T-helper 1 cell treated with Interleukin-12 subunit alpha and Interleukin-12 subunit beta and Interleukin-4 antibody, amounts not matched to agents 30 μg/mL and 1 μg/mL, for 36 hours (primary cell): Measurements from ENCODE around the gene PAQR5.

Experiments
- H3K27ac Mint-ChIP-seq: one replicate; pipeline ENCODE4 v1.8.0; 2021; ENCODE audit warnings: mild to moderate bottlenecking, mixed read lengths
- H3K27me3 Mint-ChIP-seq: one replicate; pipeline ENCODE4 v1.8.0; 2021; ENCODE audit warnings: low read depth, mixed read lengths
- H3K36me3 Mint-ChIP-seq: one replicate; pipeline ENCODE4 v1.8.0; 2021; ENCODE audit warnings: low read depth, mixed read lengths
- H3K4me1 Mint-ChIP-seq: one replicate; pipeline ENCODE4 v1.8.0; 2021; ENCODE audit warnings: low read depth, mixed read lengths
- H3K4me3 Mint-ChIP-seq: one replicate; pipeline ENCODE4 v1.8.0; 2021; ENCODE audit warnings: mild to moderate bottlenecking, moderate library complexity, mixed read lengths
- H3K9me3 Mint-ChIP-seq: one replicate; pipeline ENCODE4 v1.8.0; 2021; ENCODE audit warnings: mixed read lengths

The PAQR5 gene

GRCh38 chr15:69298697-69299441 lies at the start of gene PAQR5:
PAQR5 (plus strand) TSS chr15:69298912; CDS start chr15:69360081, 61,169 bp downstream.
- Mint-ChIP-seq H3K27me3 (peaks cover 61% of the 10 kb centered on the region), H3K36me3 (no peaks in the 10 kb centered on the region), H3K27ac (no peak within 1 kb of the TSS), H3K4me3 (no peak within 1 kb of the TSS), H3K9me3 (no peaks in the 10 kb centered on the region), H3K4me1 (no peaks in the 10 kb centered on the region)

- H3K4me1 Mint-ChIP-seq = no peaks in the 10 kb centered on the region
- H3K27me3 Mint-ChIP-seq = peaks cover 4% of the 10 kb centered on the region
- peaks cover 1% of the 10 kb centered on the region for H3K36me3 Mint-ChIP-seq
- H3K27ac Mint-ChIP-seq = no peak overlapping the region
- no peak overlapping the region for H3K4me3 Mint-ChIP-seq
- H3K9me3 Mint-ChIP-seq = no peaks in the 10 kb centered on the region
These were observed 45.6 kb upstream of the PAQR5 start for GRCh38 chr15:69253156-69253555.

- H3K36me3 Mint-ChIP-seq = no peaks in the 10 kb centered on the region
- no peaks in the 10 kb centered on the region for H3K9me3 Mint-ChIP-seq
- no peak overlapping the region for H3K4me3 Mint-ChIP-seq
- H3K27ac Mint-ChIP-seq = no peak overlapping the region
- no peaks in the 10 kb centered on the region for H3K27me3 Mint-ChIP-seq
- H3K4me1 Mint-ChIP-seq = no peaks in the 10 kb centered on the region
These were observed 33.3 kb upstream of the PAQR5 start for GRCh38 chr15:69265347-69265955.

GRCh38 chr15:69271217-69271616 lies 27.5 kb upstream of the PAQR5 start:
- no peaks in the 10 kb centered on the region for H3K36me3 Mint-ChIP-seq
- H3K4me1 Mint-ChIP-seq = no peaks in the 10 kb centered on the region
- no peak overlapping the region for H3K27ac Mint-ChIP-seq
- no peaks in the 10 kb centered on the region for H3K9me3 Mint-ChIP-seq
- H3K4me3 Mint-ChIP-seq = no peak overlapping the region
- peaks cover 7% of the 10 kb centered on the region for H3K27me3 Mint-ChIP-seq

GRCh38 chr15:69272139-69272538 lies 26.6 kb upstream of the PAQR5 start:
- H3K36me3 Mint-ChIP-seq = no peaks in the 10 kb centered on the region
- no peak overlapping the region for H3K4me3 Mint-ChIP-seq
- peaks cover 12% of the 10 kb centered on the region for H3K27me3 Mint-ChIP-seq
- H3K27ac Mint-ChIP-seq = no peak overlapping the region
- no peaks in the 10 kb centered on the region for H3K9me3 Mint-ChIP-seq
- no peaks in the 10 kb centered on the region for H3K4me1 Mint-ChIP-seq

GRCh38 chr15:69272891-69273290 lies 25.8 kb upstream of the PAQR5 start:
- peaks cover 12% of the 10 kb centered on the region for H3K27me3 Mint-ChIP-seq
- H3K9me3 Mint-ChIP-seq = no peaks in the 10 kb centered on the region
- no peaks in the 10 kb centered on the region for H3K36me3 Mint-ChIP-seq
- H3K4me1 Mint-ChIP-seq = no peaks in the 10 kb centered on the region
- H3K4me3 Mint-ChIP-seq = no peak overlapping the region
- no peak overlapping the region for H3K27ac Mint-ChIP-seq

GRCh38 chr15:69275074-69275670 lies 23.5 kb upstream of the PAQR5 start:
- Mint-ChIP-seq H3K9me3 (no peaks in the 10 kb centered on the region), H3K27ac (no peak overlapping the region), H3K4me3 (no peak overlapping the region), H3K4me1 (no peaks in the 10 kb centered on the region), H3K36me3 (no peaks in the 10 kb centered on the region), H3K27me3 (peaks cover 12% of the 10 kb centered on the region)

GRCh38 chr15:69275933-69276560 lies 22.7 kb upstream of the PAQR5 start:
- Mint-ChIP-seq H3K36me3 (no peaks in the 10 kb centered on the region), H3K27ac (no peak overlapping the region), H3K4me1 (no peaks in the 10 kb centered on the region), H3K9me3 (no peaks in the 10 kb centered on the region), H3K4me3 (no peak overlapping the region), H3K27me3 (peaks cover 10% of the 10 kb centered on the region)

- Mint-ChIP-seq H3K27me3 (peaks cover 6% of the 10 kb centered on the region), H3K36me3 (no peaks in the 10 kb centered on the region), H3K4me1 (no peaks in the 10 kb centered on the region), H3K27ac (no peak overlapping the region), H3K9me3 (no peaks in the 10 kb centered on the region), H3K4me3 (no peak overlapping the region)
These were observed 21.4 kb upstream of the PAQR5 start for GRCh38 chr15:69277316-69277715.

- Mint-ChIP-seq H3K27me3 (peaks cover 10% of the 10 kb centered on the region), H3K4me1 (no peaks in the 10 kb centered on the region), H3K36me3 (no peaks in the 10 kb centered on the region), H3K27ac (no peak overlapping the region), H3K9me3 (no peaks in the 10 kb centered on the region), H3K4me3 (no peak overlapping the region)
These were observed 19.1 kb upstream of the PAQR5 start for GRCh38 chr15:69279636-69280035.

- no peak overlapping the region for H3K27ac Mint-ChIP-seq
- no peak overlapping the region for H3K4me3 Mint-ChIP-seq
- peaks cover 10% of the 10 kb centered on the region for H3K27me3 Mint-ChIP-seq
- no peaks in the 10 kb centered on the region for H3K36me3 Mint-ChIP-seq
- no peaks in the 10 kb centered on the region for H3K9me3 Mint-ChIP-seq
- H3K4me1 Mint-ChIP-seq = no peaks in the 10 kb centered on the region
These were observed 17.9 kb upstream of the PAQR5 start for GRCh38 chr15:69280783-69281182.

- Mint-ChIP-seq H3K36me3 (no peaks in the 10 kb centered on the region), H3K27ac (no peak overlapping the region), H3K4me1 (no peaks in the 10 kb centered on the region), H3K27me3 (peaks cover 4% of the 10 kb centered on the region), H3K4me3 (no peak overlapping the region), H3K9me3 (no peaks in the 10 kb centered on the region)
These were observed 16.5 kb upstream of the PAQR5 start for GRCh38 chr15:69282104-69282743.

- no peaks in the 10 kb centered on the region for H3K4me1 Mint-ChIP-seq
- no peak overlapping the region for H3K27ac Mint-ChIP-seq
- peaks cover 4% of the 10 kb centered on the region for H3K27me3 Mint-ChIP-seq
- H3K4me3 Mint-ChIP-seq = no peak overlapping the region
- no peaks in the 10 kb centered on the region for H3K36me3 Mint-ChIP-seq
- H3K9me3 Mint-ChIP-seq = no peaks in the 10 kb centered on the region
These were observed 12.9 kb upstream of the PAQR5 start for GRCh38 chr15:69285834-69286233.

GRCh38 chr15:69288011-69288410 lies 10.7 kb upstream of the PAQR5 start:
- Mint-ChIP-seq H3K4me1 (no peaks in the 10 kb centered on the region), H3K27me3 (peaks cover 2% of the 10 kb centered on the region), H3K9me3 (no peaks in the 10 kb centered on the region), H3K4me3 (no peak overlapping the region), H3K36me3 (no peaks in the 10 kb centered on the region), H3K27ac (no peak overlapping the region)
